ENCODE results near the gene ARHGEF10L.

- TF ChIP-seq CTCF (IDR thresholded peaks at IDR 0.05) (no peak), EZH2 (IDR thresholded peaks at IDR 0.05) (no peak), EZH2phosphoT487 (IDR thresholded peaks at IDR 0.05) (no peak)
These were observed 63.8 kb downstream of the ARHGEF10L start for GRCh38 chr1:17603091-17603841.

All from neural progenitor cell (in vitro differentiated cells).